ENCODE measurements around the gene MICAL2. TPM values are rescaled to one million over a fixed set of nuclear protein-coding genes. Genes with fewer than 3 reads are reported as not detected.

MICAL2 gene
- total RNA-seq, 1 experiment from 2014 or later, result 247 TPM

DNA sequence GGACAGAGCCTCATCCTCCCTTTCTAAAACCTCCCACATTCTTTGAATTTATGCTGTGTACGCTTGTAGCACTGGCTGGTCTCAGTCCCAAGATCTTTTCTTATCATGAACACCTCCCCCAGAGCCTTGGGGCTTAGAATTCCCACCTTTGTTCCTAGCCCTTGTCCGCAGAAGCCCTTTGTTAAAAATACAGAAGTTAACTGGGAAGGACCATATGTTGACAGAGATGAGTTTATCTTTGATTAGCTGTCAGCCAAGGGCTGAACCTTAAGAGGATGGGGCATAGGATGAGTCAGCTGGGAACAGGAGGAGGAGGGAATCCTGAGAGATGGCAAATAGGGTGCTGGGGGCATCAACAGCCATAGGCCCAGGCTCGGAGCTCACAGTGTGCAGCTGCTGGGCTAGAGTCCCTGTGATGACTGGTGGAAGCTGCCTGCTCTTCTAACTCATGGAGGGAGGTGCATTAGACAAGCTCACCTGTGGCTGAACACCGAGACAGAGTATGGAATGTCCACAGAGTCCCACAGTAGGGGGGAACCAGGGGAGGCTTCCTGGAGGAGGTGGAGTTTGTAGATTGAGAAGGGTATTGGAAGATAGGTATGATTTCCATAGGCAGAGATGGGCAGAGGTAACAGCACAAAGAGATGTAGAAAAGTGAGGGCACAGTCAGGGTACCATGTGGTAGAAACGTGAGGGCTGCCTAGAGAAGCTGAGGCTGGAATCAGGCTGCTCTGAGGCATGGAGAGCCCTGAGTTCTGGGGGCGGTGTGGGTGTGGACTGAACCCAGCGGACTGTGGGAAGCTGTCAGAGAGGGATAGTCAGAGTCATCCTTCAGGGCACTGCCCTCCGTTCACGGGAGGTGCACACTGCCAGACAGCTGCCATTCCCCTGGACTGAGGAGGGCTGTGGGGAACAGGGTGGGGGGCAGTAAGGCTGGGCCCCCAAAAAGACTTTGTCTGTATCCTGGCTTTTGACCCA is 9.9 kb downstream of the MICAL2 start:
- DNase-seq, result peak; percentile 62 to 67
- Mint-ChIP-seq H3K36me3 (ENCODE audit: insufficient read depth, unreplicated experiment) (peaks cover 85% of the 10 kb centered on the region), H3K4me1 (ENCODE audit: low read depth, unreplicated experiment) (peaks cover 71% of the 10 kb centered on the region), H3K27me3 (ENCODE audit: insufficient read depth, unreplicated experiment) (no peaks in the 10 kb centered on the region), H3K9me3 (ENCODE audit: unreplicated experiment) (no peaks in the 10 kb centered on the region), H3K27ac (ENCODE audit: unreplicated experiment) (peak overlapping the region; percentile 86), H3K4me3 (ENCODE audit: unreplicated experiment) (peak overlapping the region; percentile 7)
- intact Hi-C loops (cut with micrococcal nuclease; ENCODE audit: unreplicated experiment), result loop anchor here (2.0 to 5.0 kb wide), 2 partner anchors 57 to 114 kb away; no protein-coding TSS in a partner anchor
- CTCF ChIA-PET, result interaction anchor here (0.6 to 1.3 kb wide), 4 partner anchors 39 to 128 kb away, joined by 3 to 6 read pairs (median 4); no protein-coding TSS in a partner anchor
- H3K9me3 ChIP-seq, result no peaks in the 10 kb centered on the region
- no peak overlapping the region for H3K4me3 ChIP-seq (ENCODE audit: low read depth, low read length)
- POLR2A ChIA-PET, result interaction anchor here (1.3 kb wide), 1 partner anchor 39 kb away, joined by 3 read pairs; no protein-coding TSS in a partner anchor
- H3K27me3 ChIP-seq (replicated peaks; ENCODE audit: control insufficient read depth, insufficient read depth, low read length), result no peaks in the 10 kb centered on the region
- no peak for TF ChIP-seq CTCF (IDR thresholded peaks at IDR 0.05; ENCODE audit: insufficient read depth in 1 of 2, low read depth in 1 of 2, low read length in 1 of 2, severe bottlenecking in 1 of 2, unreplicated experiment in 1 of 2)
- BruUV-seq (replicated peaks), result no TSS peak
- peaks cover 2% of the 10 kb centered on the region; the same call in 1 of the 2 replicates for H3K36me3 ChIP-seq (ENCODE audit: control insufficient read depth, insufficient read depth, low read length)
- H3K4me1 ChIP-seq, result peaks cover 78% of the 10 kb centered on the region

DNA sequence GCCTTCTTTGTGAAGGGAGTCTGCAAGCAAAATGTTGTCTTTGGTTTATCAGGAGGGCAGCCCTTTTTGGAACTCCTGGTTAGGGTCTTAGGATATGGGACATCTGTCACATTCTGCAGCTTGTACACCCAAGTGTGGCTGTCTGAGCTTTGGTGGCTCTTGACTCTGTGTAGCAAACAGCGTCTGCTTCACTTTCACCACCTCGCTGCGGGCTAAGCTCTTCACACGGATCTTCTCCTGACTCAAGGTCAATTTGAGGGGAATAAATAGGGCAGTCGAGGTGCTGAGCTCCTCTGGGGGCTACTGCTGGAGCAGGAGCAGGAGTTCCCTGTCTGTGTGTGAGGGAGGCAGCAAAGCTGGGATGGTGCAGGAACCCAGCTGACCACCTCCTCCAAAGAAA is 10.6 kb downstream of the MICAL2 start:
- peak overlapping the region; percentile 63 for H3K27ac Mint-ChIP-seq (ENCODE audit: unreplicated experiment)
- peaks cover 88% of the 10 kb centered on the region for H3K36me3 Mint-ChIP-seq (ENCODE audit: insufficient read depth, unreplicated experiment)
- H3K4me1 Mint-ChIP-seq (ENCODE audit: low read depth, unreplicated experiment), result peaks cover 78% of the 10 kb centered on the region
- no peaks in the 10 kb centered on the region for H3K9me3 Mint-ChIP-seq (ENCODE audit: unreplicated experiment)
- H3K4me3 Mint-ChIP-seq (ENCODE audit: unreplicated experiment), result no peak overlapping the region
- BruUV-seq (replicated peaks), result no TSS peak
- intact Hi-C loops (cut with micrococcal nuclease; ENCODE audit: unreplicated experiment), result loop anchor here (2.0 to 5.0 kb wide), 2 partner anchors 56 to 114 kb away; no protein-coding TSS in a partner anchor
- Histone ChIP-seq H3K27me3 (replicated peaks; ENCODE audit: control insufficient read depth, insufficient read depth, low read length) (no peaks in the 10 kb centered on the region), H3K36me3 (ENCODE audit: control insufficient read depth, insufficient read depth, low read length) (peaks cover 2% of the 10 kb centered on the region; the same call in 1 of the 2 replicates), H3K9me3 (no peaks in the 10 kb centered on the region), H3K4me1 (peaks cover 83% of the 10 kb centered on the region), H3K4me3 (ENCODE audit: low read depth, low read length) (no peak overlapping the region)
- no peak for DNase-seq
- TF ChIP-seq CTCF (IDR thresholded peaks at IDR 0.05; ENCODE audit: insufficient read depth in 1 of 2, low read depth in 1 of 2, low read length in 1 of 2, severe bottlenecking in 1 of 2, unreplicated experiment in 1 of 2), result no peak
- H3K27me3 Mint-ChIP-seq (ENCODE audit: insufficient read depth, unreplicated experiment), result no peaks in the 10 kb centered on the region
- CTCF ChIA-PET, result interaction anchor here (0.9 to 1.3 kb wide), 3 partner anchors 37 to 127 kb away, joined by 3 to 6 read pairs (median 3); no protein-coding TSS in a partner anchor
- POLR2A ChIA-PET, result no interaction called here

DNA sequence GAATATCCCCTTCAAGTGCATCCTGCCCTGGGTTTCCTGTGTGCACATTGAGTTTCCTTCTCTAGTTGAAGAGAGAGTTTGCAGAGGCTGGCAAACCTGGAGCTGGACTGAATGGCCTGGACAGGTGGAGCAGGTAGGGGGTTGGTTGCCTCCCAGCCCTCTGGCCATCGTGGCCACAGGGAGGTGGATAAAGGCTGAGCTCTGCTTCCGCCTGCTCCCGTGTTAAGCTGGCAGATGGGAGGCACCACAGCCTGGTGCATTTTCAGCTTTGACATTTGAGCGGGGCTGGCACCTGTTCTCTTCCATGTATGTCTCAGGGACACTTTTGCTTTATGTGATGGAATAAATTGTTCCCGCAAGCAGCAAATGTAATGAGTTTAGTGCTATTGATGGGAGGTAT is 11.1 kb downstream of the MICAL2 start:
- Histone ChIP-seq H3K36me3 (ENCODE audit: control insufficient read depth, insufficient read depth, low read length) (peaks cover 2% of the 10 kb centered on the region; the same call in 1 of the 2 replicates), H3K4me3 (ENCODE audit: low read depth, low read length) (no peak overlapping the region), H3K9me3 (no peaks in the 10 kb centered on the region), H3K27me3 (replicated peaks; ENCODE audit: control insufficient read depth, insufficient read depth, low read length) (no peaks in the 10 kb centered on the region), H3K4me1 (peaks cover 86% of the 10 kb centered on the region)
- ChIA-PET CTCF (interaction anchor here (0.9 to 1.5 kb wide), 3 partner anchors 36 to 127 kb away, joined by 3 to 6 read pairs (median 3); no protein-coding TSS in a partner anchor), POLR2A (no interaction called here)
- H3K27ac Mint-ChIP-seq (ENCODE audit: unreplicated experiment), result peak overlapping the region; percentile 63
- DNase-seq, result no peak
- no TSS peak for BruUV-seq (replicated peaks)
- no peak overlapping the region for H3K4me3 Mint-ChIP-seq (ENCODE audit: unreplicated experiment)
- no peaks in the 10 kb centered on the region for H3K9me3 Mint-ChIP-seq (ENCODE audit: unreplicated experiment)
- TF ChIP-seq CTCF (IDR thresholded peaks at IDR 0.05; ENCODE audit: insufficient read depth in 1 of 2, low read depth in 1 of 2, low read length in 1 of 2, severe bottlenecking in 1 of 2, unreplicated experiment in 1 of 2), result no peak
- intact Hi-C loops (cut with micrococcal nuclease; ENCODE audit: unreplicated experiment), result loop anchor here (2.0 to 5.0 kb wide), 2 partner anchors 56 to 113 kb away; no protein-coding TSS in a partner anchor
- peaks cover 88% of the 10 kb centered on the region for H3K36me3 Mint-ChIP-seq (ENCODE audit: insufficient read depth, unreplicated experiment)
- H3K27me3 Mint-ChIP-seq (ENCODE audit: insufficient read depth, unreplicated experiment), result no peaks in the 10 kb centered on the region
- peaks cover 78% of the 10 kb centered on the region for H3K4me1 Mint-ChIP-seq (ENCODE audit: low read depth, unreplicated experiment)

All from Caco-2 (cell line).